ENCODE results near the gene NPHP4.

NPHP4 gene

DNA sequence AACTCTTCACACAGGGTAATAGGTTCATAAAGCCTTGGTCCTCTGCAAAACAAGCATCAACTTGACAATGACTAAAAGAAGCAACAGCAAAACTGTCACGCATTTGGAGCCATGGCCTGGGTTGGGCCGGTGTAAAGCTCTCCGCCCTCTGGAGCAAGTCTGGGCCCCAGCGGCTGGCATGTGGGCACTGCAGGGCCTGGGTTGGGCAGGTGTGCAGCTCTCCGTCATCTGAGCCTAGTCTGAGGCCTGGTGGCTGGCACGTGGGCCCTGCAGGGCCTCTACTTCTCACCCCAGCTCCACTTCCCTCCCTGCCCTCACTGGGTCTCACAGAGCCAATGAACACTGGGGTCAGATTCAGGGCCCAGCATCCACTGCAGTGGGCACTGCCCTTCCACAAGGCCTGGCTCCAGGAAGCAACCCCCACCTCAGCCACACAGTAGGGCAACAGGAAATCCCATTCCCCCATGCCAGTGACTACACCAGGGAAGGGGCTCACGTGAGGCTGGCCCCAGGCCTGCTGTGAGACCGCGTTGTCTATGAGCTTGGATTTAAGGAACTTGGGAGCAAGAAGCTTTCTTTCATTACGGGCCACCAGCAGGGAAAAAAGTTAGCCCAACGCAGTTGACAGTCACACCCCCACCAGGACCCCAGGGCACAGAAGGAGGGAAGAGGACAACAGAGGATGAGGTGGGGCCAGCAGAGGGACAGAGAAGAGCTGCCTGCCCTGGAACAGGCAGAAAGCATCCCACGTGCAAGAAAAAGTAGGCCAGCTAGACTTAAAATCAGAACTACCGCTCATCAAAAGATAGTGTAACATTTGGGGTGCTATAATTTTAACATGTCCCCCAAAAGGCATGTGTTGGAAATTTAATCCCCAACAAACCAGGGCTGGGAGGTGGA lies 52.7 kb downstream of the NPHP4 start:
- H3K4me3 ChIP-seq (ENCODE audit: low read length) = no peak overlapping the region

DNA sequence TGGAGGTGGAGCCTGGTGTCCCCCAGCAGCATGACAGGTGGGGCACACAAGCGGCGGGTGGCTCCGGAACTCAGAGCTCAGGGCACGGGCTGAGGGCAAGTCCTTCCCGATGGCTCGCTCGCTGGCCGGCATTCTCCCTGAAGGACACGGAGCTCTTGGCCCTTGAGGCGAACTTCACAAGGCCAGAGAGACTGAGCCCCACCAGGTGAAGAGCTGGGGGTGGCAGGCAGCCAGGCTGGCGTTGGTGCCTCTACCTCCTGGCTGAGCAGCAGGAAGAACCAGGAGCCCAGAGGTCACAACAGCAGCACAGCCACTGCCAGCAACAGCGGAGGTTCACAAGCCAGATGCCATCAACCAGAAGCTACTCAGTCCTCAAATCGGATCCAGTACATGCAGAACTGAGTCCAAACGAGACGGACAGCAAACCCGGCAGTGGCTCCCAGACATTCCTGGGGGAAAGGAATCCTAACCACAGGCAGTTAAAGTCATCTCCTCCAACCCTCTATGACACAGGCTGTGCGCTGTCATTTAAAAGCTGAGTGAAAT lies 54.1 kb downstream of the NPHP4 start:
- no CpG with 5 or more reads among the region's 17 CpGs for WGBS (ENCODE audit: extremely low coverage, insufficient coverage, low lambda C conversion rate)
- H3K4me2 ChIP-seq (ENCODE audit: low read length) = no peak overlapping the region
- H3K27ac ChIP-seq (ENCODE audit: low read depth, low read length) = no peak overlapping the region
- no peaks in the 10 kb centered on the region for H3K27me3 ChIP-seq (ENCODE audit: insufficient read depth, low read length, poor library complexity)
- H3K4ac ChIP-seq (ENCODE audit: low read depth, low read length) = no peak overlapping the region
- no peak overlapping the region for H3K4me3 ChIP-seq (ENCODE audit: low read length)
- H2BK15ac ChIP-seq (replicated peaks; ENCODE audit: low read depth) = no peak overlapping the region
- H2AK5ac ChIP-seq (ENCODE audit: low read length) = no peak overlapping the region
- no peak overlapping the region for H2BK120ac ChIP-seq (ENCODE audit: low read depth, low read length)
- no peak overlapping the region for H3K9ac ChIP-seq (ENCODE audit: low read length)
- H3K18ac ChIP-seq (ENCODE audit: low read length) = no peak overlapping the region
- no peak for DNase-seq
- no peak overlapping the region for H4K5ac ChIP-seq (ENCODE audit: low read length)
- no peak overlapping the region for H4K8ac ChIP-seq (ENCODE audit: low read depth, low read length)
- no peak overlapping the region for H3K23ac ChIP-seq (ENCODE audit: low read length)
- H3K56ac ChIP-seq (ENCODE audit: low read length) = no peak overlapping the region
- no peaks in the 10 kb centered on the region for H3K79me2 ChIP-seq (ENCODE audit: control insufficient read depth, insufficient read depth, low read length)
- H3K4me1 ChIP-seq (ENCODE audit: control insufficient read depth, low read depth, low read length) = no peaks in the 10 kb centered on the region
- H3K36me3 ChIP-seq (ENCODE audit: control insufficient read depth, insufficient read depth, low read length) = no peaks in the 10 kb centered on the region
- no peak overlapping the region for H2BK5ac ChIP-seq (ENCODE audit: low read length)
- no peaks in the 10 kb centered on the region for H3K79me1 ChIP-seq (ENCODE audit: low read length)

More for the DNA sequence above, 52.7 kb downstream of the NPHP4 start:
- Histone ChIP-seq H3K18ac (ENCODE audit: low read length) (no peak overlapping the region), H3K4me1 (ENCODE audit: control insufficient read depth, low read depth, low read length) (no peaks in the 10 kb centered on the region), H2AK5ac (ENCODE audit: low read length) (no peak overlapping the region), H4K5ac (ENCODE audit: low read length) (no peak overlapping the region), H3K56ac (ENCODE audit: low read length) (no peak overlapping the region), H3K9ac (ENCODE audit: low read length) (no peak overlapping the region), H2BK5ac (ENCODE audit: low read length) (no peak overlapping the region), H3K4me2 (ENCODE audit: low read length) (no peak overlapping the region), H4K8ac (ENCODE audit: low read depth, low read length) (no peak overlapping the region), H3K23ac (ENCODE audit: low read length) (no peak overlapping the region), H3K79me1 (ENCODE audit: low read length) (no peaks in the 10 kb centered on the region), H3K27ac (ENCODE audit: low read depth, low read length) (no peak overlapping the region), H3K27me3 (ENCODE audit: insufficient read depth, low read length, poor library complexity) (no peaks in the 10 kb centered on the region), H2BK120ac (ENCODE audit: low read depth, low read length) (no peak overlapping the region), H3K4ac (ENCODE audit: low read depth, low read length) (no peak overlapping the region), H2BK15ac (replicated peaks; ENCODE audit: low read depth) (no peak overlapping the region), H3K36me3 (ENCODE audit: control insufficient read depth, insufficient read depth, low read length) (no peaks in the 10 kb centered on the region), H3K79me2 (ENCODE audit: control insufficient read depth, insufficient read depth, low read length) (no peaks in the 10 kb centered on the region)
- no CpG with 5 or more reads among the region's 13 CpGs for WGBS (ENCODE audit: extremely low coverage, insufficient coverage, low lambda C conversion rate)
- no peak for DNase-seq

DNA sequence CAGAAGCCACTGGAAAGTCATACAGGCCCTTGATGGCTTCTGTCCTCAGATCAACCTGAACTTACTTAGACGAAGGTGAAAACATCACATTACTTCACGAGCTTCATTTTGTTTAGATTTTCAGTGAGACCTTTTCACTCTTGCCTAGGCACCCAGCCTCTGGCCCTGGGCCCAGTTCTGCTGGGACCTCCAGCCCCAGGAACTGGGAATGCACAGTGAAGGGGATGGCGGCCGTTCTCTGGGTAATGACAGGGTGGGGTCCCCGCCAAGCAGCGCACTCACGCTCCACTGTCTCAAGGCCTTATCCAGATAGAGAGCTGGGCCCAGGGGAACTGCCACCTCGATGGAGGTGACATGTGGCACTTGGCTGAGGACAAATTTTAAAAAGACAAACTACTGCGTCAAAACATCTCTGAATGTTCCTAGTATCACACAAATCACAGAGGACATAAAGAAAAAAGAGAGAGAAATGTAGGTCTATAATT lies 54.8 kb downstream of the NPHP4 start:
- no peak overlapping the region for H3K4me3 ChIP-seq (ENCODE audit: low read length)
- H3K27me3 ChIP-seq (ENCODE audit: insufficient read depth, low read length, poor library complexity) = no peaks in the 10 kb centered on the region
- no peak overlapping the region for H2AK5ac ChIP-seq (ENCODE audit: low read length)
- H2BK5ac ChIP-seq (ENCODE audit: low read length) = no peak overlapping the region
- no peaks in the 10 kb centered on the region for H3K36me3 ChIP-seq (ENCODE audit: control insufficient read depth, insufficient read depth, low read length)
- no peak overlapping the region for H3K9ac ChIP-seq (ENCODE audit: low read length)
- H4K8ac ChIP-seq (ENCODE audit: low read depth, low read length) = no peak overlapping the region
- H3K79me1 ChIP-seq (ENCODE audit: low read length) = no peaks in the 10 kb centered on the region
- H4K5ac ChIP-seq (ENCODE audit: low read length) = no peak overlapping the region
- WGBS (ENCODE audit: extremely low coverage, insufficient coverage, low lambda C conversion rate) = no CpG with 5 or more reads among the region's 9 CpGs
- no peak overlapping the region for H3K4ac ChIP-seq (ENCODE audit: low read depth, low read length)
- H2BK15ac ChIP-seq (replicated peaks; ENCODE audit: low read depth) = no peak overlapping the region
- no peak overlapping the region for H3K23ac ChIP-seq (ENCODE audit: low read length)
- no peak for DNase-seq
- no peak overlapping the region for H2BK120ac ChIP-seq (ENCODE audit: low read depth, low read length)
- H3K18ac ChIP-seq (ENCODE audit: low read length) = no peak overlapping the region
- no peaks in the 10 kb centered on the region for H3K79me2 ChIP-seq (ENCODE audit: control insufficient read depth, insufficient read depth, low read length)
- H3K4me1 ChIP-seq (ENCODE audit: control insufficient read depth, low read depth, low read length) = no peaks in the 10 kb centered on the region
- H3K27ac ChIP-seq (ENCODE audit: low read depth, low read length) = no peak overlapping the region
- H3K56ac ChIP-seq (ENCODE audit: low read length) = no peak overlapping the region
- H3K4me2 ChIP-seq (ENCODE audit: low read length) = no peak overlapping the region

DNA sequence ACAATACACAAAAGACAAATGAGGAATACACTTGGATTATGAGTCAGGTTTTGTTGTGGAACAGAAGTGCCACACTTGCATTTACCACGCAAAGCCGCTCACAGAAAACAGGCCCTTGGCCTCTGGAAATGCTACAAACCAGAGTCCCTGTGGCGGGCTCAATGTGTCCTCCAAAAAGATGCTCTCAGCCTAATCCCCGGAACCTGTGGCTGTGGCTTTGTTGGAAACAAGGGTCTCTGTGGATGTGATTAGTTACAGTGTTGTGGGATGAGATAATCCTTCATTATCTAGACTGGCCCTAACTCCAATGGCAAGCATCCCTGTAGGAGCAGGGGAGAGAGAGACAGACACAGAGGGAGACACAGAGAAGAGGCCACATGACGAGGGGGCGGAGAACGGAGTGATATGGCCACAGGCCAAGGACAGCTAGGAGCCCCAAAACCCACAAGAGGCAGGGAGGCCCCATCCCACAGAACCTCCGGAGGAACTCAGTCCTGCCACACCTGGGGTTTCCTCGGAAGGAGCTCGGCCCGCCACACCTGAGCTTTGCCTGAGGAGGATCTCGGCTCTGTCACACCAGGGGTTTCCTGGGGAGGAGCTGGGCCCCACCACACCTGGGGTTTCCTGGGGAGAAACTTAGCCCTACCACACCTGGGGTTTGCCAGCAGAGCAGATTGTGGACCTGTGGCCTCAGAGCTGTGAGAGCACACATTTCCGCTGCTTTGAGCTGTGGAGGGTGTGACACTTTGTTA lies 55.4 kb downstream of the NPHP4 start:
- Histone ChIP-seq H3K27ac (ENCODE audit: low read depth, low read length) (no peak overlapping the region), H3K4me1 (ENCODE audit: control insufficient read depth, low read depth, low read length) (no peaks in the 10 kb centered on the region), H3K4me3 (ENCODE audit: low read length) (no peak overlapping the region), H4K8ac (ENCODE audit: low read depth, low read length) (no peak overlapping the region), H2BK15ac (replicated peaks; ENCODE audit: low read depth) (no peak overlapping the region), H3K4me2 (ENCODE audit: low read length) (no peak overlapping the region), H4K5ac (ENCODE audit: low read length) (no peak overlapping the region), H3K18ac (ENCODE audit: low read length) (no peak overlapping the region), H2AK5ac (ENCODE audit: low read length) (no peak overlapping the region), H2BK120ac (ENCODE audit: low read depth, low read length) (no peak overlapping the region), H3K79me1 (ENCODE audit: low read length) (no peaks in the 10 kb centered on the region), H3K36me3 (ENCODE audit: control insufficient read depth, insufficient read depth, low read length) (no peaks in the 10 kb centered on the region), H3K56ac (ENCODE audit: low read length) (no peak overlapping the region), H3K23ac (ENCODE audit: low read length) (no peak overlapping the region), H3K27me3 (ENCODE audit: insufficient read depth, low read length, poor library complexity) (no peaks in the 10 kb centered on the region), H3K9ac (ENCODE audit: low read length) (no peak overlapping the region), H3K79me2 (ENCODE audit: control insufficient read depth, insufficient read depth, low read length) (no peaks in the 10 kb centered on the region), H3K4ac (ENCODE audit: low read depth, low read length) (no peak overlapping the region), H2BK5ac (ENCODE audit: low read length) (no peak overlapping the region)
- no peak for DNase-seq
- WGBS (ENCODE audit: extremely low coverage, insufficient coverage, low lambda C conversion rate) = no CpG with 5 or more reads among the region's 13 CpGs

DNA sequence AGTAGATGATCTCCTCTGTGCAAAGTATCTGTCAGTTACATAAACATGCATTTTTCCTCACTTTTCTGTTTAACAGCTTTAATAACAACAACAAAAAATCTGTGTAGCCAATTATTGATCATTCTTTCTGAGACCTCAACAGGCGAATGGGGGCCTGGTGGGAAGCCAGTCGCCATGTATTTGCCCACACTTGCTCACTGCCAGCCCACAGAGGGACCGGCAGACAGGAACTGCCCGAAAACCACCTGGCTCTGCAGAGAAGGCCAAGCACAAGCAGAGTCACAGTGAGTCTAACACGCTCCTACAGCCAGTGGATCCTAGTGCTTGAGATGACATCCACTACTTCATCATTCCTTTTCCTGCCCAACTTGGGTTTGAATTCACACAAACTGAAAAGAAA lies 56.1 kb downstream of the NPHP4 start:
- Histone ChIP-seq H3K4ac (ENCODE audit: low read depth, low read length) (no peak overlapping the region), H2BK5ac (ENCODE audit: low read length) (no peak overlapping the region), H3K27ac (ENCODE audit: low read depth, low read length) (no peak overlapping the region), H4K5ac (ENCODE audit: low read length) (no peak overlapping the region), H3K4me2 (ENCODE audit: low read length) (no peak overlapping the region), H2AK5ac (ENCODE audit: low read length) (no peak overlapping the region), H3K4me1 (ENCODE audit: control insufficient read depth, low read depth, low read length) (no peaks in the 10 kb centered on the region), H3K9ac (ENCODE audit: low read length) (no peak overlapping the region), H3K4me3 (ENCODE audit: low read length) (no peak overlapping the region), H3K36me3 (ENCODE audit: control insufficient read depth, insufficient read depth, low read length) (no peaks in the 10 kb centered on the region), H3K79me1 (ENCODE audit: low read length) (no peaks in the 10 kb centered on the region), H3K18ac (ENCODE audit: low read length) (no peak overlapping the region), H3K56ac (ENCODE audit: low read length) (no peak overlapping the region), H2BK15ac (replicated peaks; ENCODE audit: low read depth) (no peak overlapping the region), H3K27me3 (ENCODE audit: insufficient read depth, low read length, poor library complexity) (no peaks in the 10 kb centered on the region), H3K79me2 (ENCODE audit: control insufficient read depth, insufficient read depth, low read length) (no peaks in the 10 kb centered on the region), H2BK120ac (ENCODE audit: low read depth, low read length) (no peak overlapping the region), H4K8ac (ENCODE audit: low read depth, low read length) (no peak overlapping the region), H3K23ac (ENCODE audit: low read length) (no peak overlapping the region)
- WGBS (ENCODE audit: extremely low coverage, insufficient coverage, low lambda C conversion rate) = no CpG with 5 or more reads among the region's 5 CpGs
- no peak for DNase-seq
